ENCODE results near the gene UVRAG. TPM values are rescaled to one million over a fixed set of nuclear protein-coding genes. Genes with fewer than 3 reads are reported as not detected.

UVRAG gene
- total RNA-seq, 4 donors from 2014 or later = 27.1 to 35.9 (median 31.0) TPM

GRCh38 chr11:76134239-76134638 lies 319.2 kb downstream of the UVRAG start:
- 93 to 98% methylated on average over 3 of the region's 3 CpGs for WGBS, 2 donors
- H3K27me3 ChIP-seq = no peaks in the 10 kb centered on the region
- TF ChIP-seq POLR2A (IDR thresholded peaks at IDR 0.05) = no peak
- TF ChIP-seq CTCF (IDR thresholded peaks at IDR 0.05) = no peak
- DNase-seq = no peak
- no peak overlapping the region for H3K27ac ChIP-seq
- H3K4me3 ChIP-seq (replicated peaks in 1 of 3) = no peak overlapping the region
- H3K4me1 ChIP-seq = peaks cover 43 to 68% of the 10 kb centered on the region in 2 donors
- no peaks in the 10 kb centered on the region for H3K9me3 ChIP-seq
- intact Hi-C loops (cut with DNase I) = no loop called here
- H3K36me3 ChIP-seq = no peaks in the 10 kb centered on the region

DNA sequence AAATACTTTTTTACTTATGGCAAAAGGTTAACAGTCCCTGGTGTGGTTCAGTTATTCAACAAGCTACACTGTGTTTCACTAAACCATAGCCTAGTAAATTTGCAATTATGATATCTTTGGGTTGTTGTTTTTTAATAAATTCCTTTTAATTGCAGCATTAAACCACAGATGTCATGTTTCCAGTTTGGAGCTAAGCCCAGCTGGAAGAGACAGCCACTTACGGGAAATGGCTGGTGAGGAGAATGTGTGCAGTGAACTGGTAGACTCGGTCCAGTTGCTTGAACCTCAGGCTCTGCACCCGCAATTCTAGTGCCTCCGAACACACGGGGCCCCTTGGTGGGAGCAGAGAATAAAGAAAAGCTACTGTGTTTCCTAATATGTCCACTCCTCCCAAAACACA lies 320.5 kb downstream of the UVRAG start:
- intact Hi-C loops (cut with DNase I) = no loop called here
- H3K36me3 ChIP-seq = no peaks in the 10 kb centered on the region
- 27 to 43% methylated on average over 5 of the region's 5 CpGs for WGBS, 2 donors
- H3K27me3 ChIP-seq = no peaks in the 10 kb centered on the region
- DNase-seq = no peak
- no peaks in the 10 kb centered on the region for H3K9me3 ChIP-seq
- peaks cover 52 to 65% of the 10 kb centered on the region in 2 donors for H3K4me1 ChIP-seq
- no peak overlapping the region for H3K4me3 ChIP-seq (replicated peaks in 1 of 3)
- TF ChIP-seq CTCF (IDR thresholded peaks at IDR 0.05) (no peak), POLR2A (IDR thresholded peaks at IDR 0.05) (no peak)
- H3K27ac ChIP-seq = no peak overlapping the region

DNA sequence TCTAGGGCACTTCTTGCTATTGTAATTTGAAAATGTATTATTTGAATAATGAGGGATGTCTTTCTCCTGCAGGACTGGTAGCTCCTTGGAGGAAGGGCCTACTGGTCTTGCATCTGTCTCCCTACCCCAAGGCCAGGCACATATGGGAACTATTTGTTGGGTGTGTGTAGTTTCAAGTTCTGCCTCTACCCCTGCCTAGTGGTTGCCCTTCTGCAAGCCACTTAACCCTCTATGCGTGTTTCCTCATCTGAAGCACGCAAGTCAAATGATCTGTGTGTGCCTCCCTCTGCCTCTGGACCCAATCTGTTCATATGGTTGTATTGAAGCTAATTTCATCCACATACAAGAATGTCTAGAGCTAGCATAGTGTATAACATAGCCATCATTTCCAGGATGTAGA lies 324.3 kb downstream of the UVRAG start:
- TF ChIP-seq POLR2A (IDR thresholded peaks at IDR 0.05) = no peak
- no peak for TF ChIP-seq CTCF (IDR thresholded peaks at IDR 0.05)
- H3K27ac ChIP-seq = peak overlapping the region; percentile 7 to 17 (median 10)
- no peaks in the 10 kb centered on the region for H3K27me3 ChIP-seq
- intact Hi-C loops (cut with DNase I) = no loop called here
- no peaks in the 10 kb centered on the region for H3K9me3 ChIP-seq
- H3K4me1 ChIP-seq = peaks cover 37 to 50% of the 10 kb centered on the region in 2 donors
- H3K4me3 ChIP-seq (replicated peaks in 1 of 3) = no peak overlapping the region
- H3K36me3 ChIP-seq = no peaks in the 10 kb centered on the region
- DNase-seq = no peak
- 94 to 96% methylated on average over 2 of the region's 2 CpGs for WGBS, 2 donors

DNA sequence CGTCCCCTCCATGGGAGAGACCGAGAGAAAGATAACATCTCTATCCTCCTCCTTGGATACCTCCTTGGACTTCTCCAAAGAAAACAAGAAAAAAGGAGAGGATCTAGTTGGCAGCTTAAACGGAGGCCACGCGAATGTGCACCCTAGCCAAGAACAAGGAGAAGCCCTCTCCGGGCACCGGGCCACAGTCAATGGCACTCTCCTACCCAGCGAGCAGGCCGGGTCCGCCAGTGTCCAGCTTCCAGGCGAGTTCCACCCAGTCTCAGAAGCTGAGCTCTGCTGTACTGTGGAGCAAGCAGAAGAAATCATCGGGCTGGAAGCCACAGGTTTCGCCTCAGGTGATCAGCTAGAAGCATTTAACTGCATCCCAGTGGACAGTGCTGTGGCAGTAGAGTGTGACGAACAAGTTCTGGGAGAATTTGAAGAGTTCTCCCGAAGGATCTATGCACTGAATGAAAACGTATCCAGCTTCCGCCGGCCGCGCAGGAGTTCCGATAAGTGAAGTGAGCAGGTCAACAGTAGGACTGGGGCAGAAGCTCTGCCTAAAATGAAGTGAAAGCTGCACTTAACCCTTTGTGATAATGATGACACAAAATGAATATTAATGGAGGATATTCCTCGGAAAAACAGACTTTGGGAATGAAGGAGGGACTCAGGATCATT lies 326.0 kb downstream of the UVRAG start:
- Histone ChIP-seq H3K4me3 (replicated peaks in 1 of 3) (no peak overlapping the region), H3K4me1 (peaks cover 31 to 39% of the 10 kb centered on the region in 2 donors), H3K36me3 (no peaks in the 10 kb centered on the region), H3K27me3 (no peaks in the 10 kb centered on the region), H3K27ac (peak overlapping the region; percentile 71 to 77 (median 73)), H3K9me3 (no peaks in the 10 kb centered on the region)
- 37 to 42% methylated on average over 21 to 22 of the region's 22 CpGs for WGBS, 2 donors
- intact Hi-C loops (cut with DNase I) = no loop called here
- peak; percentile 95 to 97 for DNase-seq
- TF ChIP-seq POLR2A (IDR thresholded peaks at IDR 0.05) = no peak
- TF ChIP-seq CTCF (IDR thresholded peaks at IDR 0.05) = no peak

DNA sequence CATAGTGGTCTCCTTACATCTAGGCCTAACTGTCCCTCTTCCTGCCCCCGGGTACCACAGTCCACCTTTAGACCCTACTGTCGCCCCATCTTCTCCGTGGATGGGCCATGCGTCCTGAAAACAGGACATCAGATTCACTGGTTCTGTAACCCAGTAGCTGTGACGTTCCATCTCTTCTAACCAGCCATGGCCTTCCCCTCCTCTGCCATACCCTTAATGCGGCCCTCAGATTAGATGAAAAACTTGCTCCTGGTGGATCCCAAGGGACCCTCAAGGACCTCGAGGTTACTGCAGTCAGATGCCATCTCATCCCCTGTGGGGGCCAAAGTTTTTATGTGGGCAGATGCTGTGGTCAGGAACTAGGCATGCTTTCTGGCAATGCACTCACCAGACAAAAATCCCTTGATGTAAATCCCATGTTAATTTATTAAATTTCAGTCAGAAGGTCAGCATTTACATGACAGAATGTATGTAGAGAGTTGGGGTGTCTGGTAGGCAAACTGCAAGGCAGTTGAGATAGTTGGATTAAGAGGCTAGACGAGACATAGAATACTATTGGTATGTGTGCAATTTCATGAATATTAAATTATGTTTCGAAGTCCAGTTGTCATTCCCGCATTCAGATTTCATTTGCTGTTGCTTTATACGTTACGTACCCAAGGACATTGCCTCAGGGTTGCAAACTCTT lies 327.0 kb downstream of the UVRAG start:
- Histone ChIP-seq H3K9me3 (no peaks in the 10 kb centered on the region), H3K27ac (peak overlapping the region in 2 of 3 donors; percentile 73 to 77), H3K36me3 (no peaks in the 10 kb centered on the region), H3K4me1 (peaks cover 33 to 48% of the 10 kb centered on the region in 2 donors), H3K4me3 (replicated peaks in 1 of 3) (no peak overlapping the region), H3K27me3 (no peaks in the 10 kb centered on the region)
- TF ChIP-seq POLR2A (IDR thresholded peaks at IDR 0.05) (no peak), CTCF (IDR thresholded peaks at IDR 0.05) (no peak)
- no peak for DNase-seq
- intact Hi-C loops (cut with DNase I) = no loop called here
- 95% methylated on average over 12 of the region's 12 CpGs for WGBS, 2 donors
